HG03280 (cell line): ENCODE results near the gene AGBL1.
"Not testable (repeated sequence)": the region's sequence is repeated elsewhere in the genome, so short reads cannot be mapped to it uniquely, and the experiment has no call there.

Source experiments
- ATAC-seq: cut with Tn5 transposase; IDR thresholded peaks from one replicate; pipeline ENCODE4 v1.9.1; 2021; ENCODE audit warnings: mild to moderate bottlenecking, moderate library complexity; ENCODE audit not compliant: unreplicated experiment

AGBL1 gene

DNA sequence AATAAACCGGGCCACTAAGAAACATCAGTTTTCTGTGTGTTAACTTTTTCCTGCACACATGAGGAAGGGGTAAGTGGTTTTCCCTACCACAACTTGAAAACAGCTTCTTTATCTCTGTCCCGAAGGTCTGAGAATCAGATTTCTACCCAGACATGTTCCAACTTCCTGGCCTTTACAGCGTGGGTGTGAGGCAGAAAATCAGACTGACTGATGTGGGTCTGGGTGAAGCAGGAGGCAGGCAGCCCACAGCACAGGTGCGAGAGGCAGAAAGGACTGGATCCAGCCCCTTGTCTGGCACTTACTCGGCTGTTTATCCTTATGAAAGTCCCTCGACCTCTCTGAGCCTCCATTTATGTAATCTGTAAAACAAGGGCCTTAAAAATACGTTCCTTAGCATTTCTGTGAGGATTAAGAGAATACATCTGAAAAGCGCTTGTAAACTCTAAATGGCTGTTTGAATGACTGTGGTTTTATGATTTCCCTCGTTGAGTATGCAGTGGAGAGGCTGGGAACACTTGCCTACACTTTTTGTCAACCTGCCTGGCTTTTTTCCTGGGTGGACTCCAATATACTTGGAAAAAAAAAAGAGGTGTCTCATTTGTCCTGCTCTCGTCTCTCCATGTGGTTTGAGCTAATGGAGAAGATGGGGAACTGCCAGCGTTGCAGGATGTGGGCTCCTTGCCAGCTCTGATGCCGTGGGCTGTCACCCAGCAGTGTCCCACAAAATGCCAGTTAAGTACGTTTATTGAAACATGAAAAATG lies 3.1 kb downstream of the AGBL1 start:
- no peak for ATAC-seq

DNA sequence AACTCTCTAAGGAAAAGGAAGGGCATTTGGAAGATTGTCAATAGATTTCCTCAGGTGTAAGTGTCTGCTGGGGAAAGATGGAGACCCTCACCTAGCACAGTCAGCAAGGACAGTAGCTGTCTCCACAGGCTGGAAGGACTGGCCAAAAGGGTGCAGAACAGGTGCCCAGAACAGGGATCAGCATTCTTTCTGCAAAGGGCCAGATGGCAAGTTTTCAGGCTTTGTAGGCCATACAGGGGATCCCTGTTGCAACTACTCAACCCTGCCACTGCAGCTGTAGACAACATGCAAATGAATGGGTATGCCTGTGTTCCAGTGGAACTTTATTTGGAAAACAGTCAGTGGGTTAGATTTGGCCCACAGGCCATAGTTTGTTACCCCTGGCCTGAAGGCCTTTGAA lies 8.1 kb downstream of the AGBL1 start:
- no peak for ATAC-seq

- no peak for ATAC-seq
Observed at GRCh38 chr15:86089422-86089821, 9.8 kb downstream of the AGBL1 start.

DNA sequence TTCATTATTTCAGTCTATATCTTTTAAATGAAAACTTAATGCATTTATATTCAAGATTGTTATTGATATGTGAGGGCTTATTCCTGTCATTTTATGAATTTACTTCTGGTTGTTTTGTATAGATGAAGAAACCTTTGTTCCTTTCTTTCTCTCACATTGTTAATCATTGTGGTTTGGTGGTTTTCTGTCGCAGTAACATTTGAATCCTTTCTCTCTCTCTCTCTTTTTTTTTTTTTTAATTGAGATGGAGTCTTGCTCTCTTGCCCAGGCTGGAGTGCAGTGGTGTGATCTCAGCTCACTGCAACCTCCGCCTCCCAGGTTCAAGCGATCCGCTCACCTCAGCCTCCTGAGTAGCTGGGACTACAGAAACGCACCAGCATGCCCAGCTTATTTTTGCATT lies 22.1 kb downstream of the AGBL1 start:
- ATAC-seq = no peak

DNA sequence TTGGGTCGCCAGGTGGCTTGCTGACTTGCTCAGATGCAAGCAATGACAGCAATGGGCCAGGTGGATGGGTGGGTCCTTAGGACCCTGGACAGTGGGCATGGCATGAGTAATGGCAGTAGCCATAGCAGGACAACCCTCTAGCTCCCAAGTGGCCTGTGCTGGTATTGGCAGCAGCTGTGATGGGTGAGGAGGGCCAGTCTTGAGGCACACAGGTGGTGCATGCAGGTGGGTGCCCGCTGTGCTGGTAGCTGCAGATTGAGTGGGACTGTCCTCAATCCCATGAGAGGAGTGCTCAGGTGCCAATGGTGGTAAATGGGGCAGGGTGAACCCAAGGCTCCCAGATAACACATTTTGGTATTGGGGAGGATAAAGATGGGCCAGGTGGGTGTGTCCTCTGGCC lies 24.2 kb downstream of the AGBL1 start:
- no peak for ATAC-seq

GRCh38 chr15:86106306-86106705 lies 26.6 kb downstream of the AGBL1 start:
- no peak for ATAC-seq

GRCh38 chr15:86115145-86115801 lies 35.6 kb downstream of the AGBL1 start:
- no peak for ATAC-seq

GRCh38 chr15:86121568-86122225 lies 42.0 kb downstream of the AGBL1 start:
- ATAC-seq = no peak

DNA sequence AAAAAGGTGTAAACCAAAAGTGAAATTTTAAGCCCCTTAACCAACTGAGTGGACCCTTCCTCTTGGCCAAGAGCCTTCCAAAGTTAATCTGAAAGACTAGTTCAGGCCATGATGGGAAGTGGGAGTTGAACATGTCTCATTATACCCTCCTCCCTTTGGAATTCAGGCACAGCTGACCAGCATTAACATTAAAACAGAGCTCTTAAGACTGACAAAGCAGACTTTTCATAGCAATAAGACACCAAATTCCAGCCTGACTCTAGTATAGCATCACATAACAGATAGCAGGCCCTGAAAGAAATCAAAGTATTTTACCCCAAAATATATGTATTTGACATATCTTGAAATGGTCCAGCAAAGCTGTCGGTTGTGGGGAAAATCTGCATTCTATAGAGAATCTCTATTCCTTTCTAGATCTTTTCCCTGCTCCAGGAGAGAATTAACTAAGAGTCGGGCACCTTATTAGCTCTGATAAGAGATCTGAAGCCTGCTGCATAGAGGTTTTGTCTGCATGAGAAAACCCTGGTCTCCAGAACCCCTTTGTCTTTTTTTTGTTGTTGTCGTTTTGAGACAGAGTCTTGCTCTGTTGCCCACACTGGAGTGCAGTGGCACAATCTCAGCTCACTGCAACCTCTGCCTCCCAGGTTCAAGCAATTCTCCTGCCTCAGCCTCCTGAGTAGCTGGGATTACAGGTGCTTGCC lies 43.2 kb downstream of the AGBL1 start:
- ATAC-seq = not testable (repeated sequence)

DNA sequence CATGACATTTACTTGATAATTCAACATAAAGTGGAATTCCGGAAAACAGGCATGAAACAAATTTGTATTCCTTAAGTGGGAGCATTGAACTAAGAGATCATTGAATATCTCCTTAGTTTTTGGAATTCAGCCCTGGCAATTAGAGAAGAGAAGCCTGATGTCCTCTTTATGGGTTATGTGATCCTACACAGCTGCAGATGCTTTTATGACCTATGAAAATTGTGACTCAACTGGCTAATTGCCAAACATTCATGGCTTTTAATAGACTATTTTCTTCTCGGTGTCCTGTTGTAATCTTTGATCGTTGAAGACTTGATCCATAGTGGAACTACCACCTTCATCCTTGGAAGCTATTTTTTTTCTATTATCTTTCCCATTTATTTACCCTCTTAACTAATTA lies 46.1 kb downstream of the AGBL1 start:
- ATAC-seq = no peak

DNA sequence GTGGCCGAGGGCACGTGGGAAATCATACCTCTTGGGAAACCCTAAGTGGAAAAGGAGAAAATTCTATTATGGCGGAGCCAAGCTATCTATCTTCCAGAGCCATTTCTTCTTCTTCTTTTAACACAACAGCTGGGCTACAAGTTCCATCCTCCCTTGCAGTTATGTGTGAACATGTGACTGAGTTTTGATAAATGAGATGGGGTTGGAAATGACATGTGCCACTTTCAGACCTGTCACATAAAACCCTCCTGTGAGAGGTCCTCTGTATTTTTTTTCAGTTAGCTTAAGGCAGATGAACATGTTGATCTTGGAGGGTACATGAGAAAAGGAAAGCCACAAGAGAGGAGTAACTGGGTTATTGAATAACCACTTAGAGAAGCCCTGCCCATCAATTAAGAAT lies 47.9 kb downstream of the AGBL1 start:
- ATAC-seq = no peak

DNA sequence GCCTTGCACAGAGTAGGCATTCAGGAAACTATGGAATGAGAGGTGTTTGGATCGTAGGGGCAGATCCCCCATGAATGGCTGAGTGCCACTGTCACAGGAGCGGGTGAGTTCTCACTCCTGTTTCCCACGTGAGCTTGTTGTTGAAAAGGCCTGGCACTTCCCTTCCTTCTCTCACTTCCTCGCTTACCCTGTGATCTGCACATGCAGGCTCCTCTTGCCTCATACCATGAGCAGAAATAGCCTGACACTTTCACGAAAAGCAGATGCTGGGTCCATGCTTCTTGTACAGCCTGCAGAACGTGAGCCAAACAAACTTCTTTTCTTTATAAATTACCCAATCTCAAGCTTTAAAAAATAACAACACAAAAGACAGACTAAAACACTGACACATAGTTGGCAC lies 55.4 kb downstream of the AGBL1 start:
- no peak for ATAC-seq

DNA sequence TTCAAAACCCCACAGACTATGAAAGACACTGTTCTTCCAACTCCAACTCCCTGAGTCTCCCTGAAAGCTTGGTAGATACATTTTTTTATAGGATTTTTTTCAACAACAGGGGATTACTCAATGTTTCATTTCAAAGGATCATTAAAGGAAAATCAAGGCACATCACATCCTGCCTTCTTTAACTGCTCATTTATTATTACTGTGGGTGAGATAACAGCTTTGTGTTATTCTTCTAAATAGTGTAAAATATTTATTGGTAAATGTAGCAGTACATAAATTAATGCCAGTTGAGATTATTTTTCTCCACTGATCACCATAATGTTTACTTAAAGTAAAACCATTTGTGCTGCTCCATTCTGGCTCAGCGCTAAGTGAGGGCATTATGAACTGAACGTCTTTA lies 57.2 kb downstream of the AGBL1 start:
- no peak for ATAC-seq

- ATAC-seq = no peak
Observed at GRCh38 chr15:86138798-86139197, 59.1 kb downstream of the AGBL1 start.

- ATAC-seq = no peak
Observed at GRCh38 chr15:86139828-86140227, 60.2 kb downstream of the AGBL1 start.

GRCh38 chr15:86154705-86155104 lies 75.0 kb downstream of the AGBL1 start:
- no peak for ATAC-seq

GRCh38 chr15:86155551-86155950 lies 75.9 kb downstream of the AGBL1 start:
- no peak for ATAC-seq

GRCh38 chr15:86157606-86158293 lies 78.1 kb downstream of the AGBL1 start:
- no peak for ATAC-seq

DNA sequence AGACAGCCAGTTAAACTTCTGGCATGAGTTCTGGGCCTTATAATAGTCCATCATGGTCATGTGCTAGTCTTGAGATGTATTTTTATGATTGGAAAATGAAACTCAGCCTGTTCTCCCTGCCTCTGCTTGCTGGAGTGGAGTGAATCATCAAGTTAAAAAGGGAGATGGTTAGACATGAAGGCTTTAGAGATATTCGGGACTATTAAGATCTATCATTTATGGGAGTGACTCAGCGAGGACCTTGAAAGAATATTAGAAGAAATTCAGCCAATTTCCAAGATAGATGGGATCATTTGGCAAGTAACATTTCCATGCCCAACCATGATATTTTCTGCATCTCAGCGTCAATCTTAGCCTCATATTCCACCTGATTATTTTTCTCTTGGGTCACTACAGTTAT lies 79.8 kb downstream of the AGBL1 start:
- no peak for ATAC-seq

DNA sequence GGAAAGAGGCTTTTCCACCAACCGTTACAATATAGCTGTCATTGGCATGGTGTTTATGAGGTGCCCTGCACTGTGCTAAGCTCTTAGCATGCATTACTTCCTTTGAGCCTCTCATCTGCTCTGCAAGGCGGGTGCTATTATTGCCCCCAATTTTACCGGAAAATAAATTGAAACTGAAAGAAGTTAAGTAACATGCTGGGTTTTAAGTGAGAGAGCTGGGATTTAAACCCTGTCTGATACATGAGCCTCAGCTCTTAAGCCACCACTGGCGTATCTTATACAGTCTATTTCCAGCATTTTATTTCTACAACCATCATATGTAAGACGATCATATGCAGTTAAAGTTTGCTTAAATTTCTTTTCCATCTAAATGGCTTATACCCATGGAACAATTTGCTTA lies 81.6 kb downstream of the AGBL1 start:
- no peak for ATAC-seq

- ATAC-seq = no peak
Observed at GRCh38 chr15:86162172-86162591, 82.5 kb downstream of the AGBL1 start.
